T-helper 2 cell treated with Interferon-gamma antibody and Interleukin-4, amounts not matched to agents 5 μg/mL and 100 μg/mL, for 36 hours (primary cell): ENCODE measurements around the gene SENP2.
A peak's percentile ranks its signal among the peaks of the same experiment; 100 is the strongest.
"Not testable (repeated sequence)": the region's sequence is repeated elsewhere in the genome, so short reads cannot be mapped to it uniquely, and the experiment has no call there.

Source experiments
- DNase-seq: peaks from one replicate; pipeline ENCODE4 v3.0.0; 2021; ENCODE audit warnings: low spot score
- H3K27ac Mint-ChIP-seq: one replicate; pipeline ENCODE4 v1.8.0; 2021; ENCODE audit warnings: mild to moderate bottlenecking, mixed read lengths
- H3K27me3 Mint-ChIP-seq: one replicate; pipeline ENCODE4 v1.8.0; 2021; ENCODE audit warnings: low read depth, mixed read lengths
- H3K36me3 Mint-ChIP-seq: one replicate; pipeline ENCODE4 v1.8.0; 2021; ENCODE audit warnings: low read depth, mixed read lengths
- H3K4me1 Mint-ChIP-seq: one replicate; pipeline ENCODE4 v1.8.0; 2021; ENCODE audit warnings: low read depth, mixed read lengths
- H3K4me3 Mint-ChIP-seq: one replicate; pipeline ENCODE4 v1.8.0; 2022; ENCODE audit warnings: mild to moderate bottlenecking, moderate library complexity, mixed read lengths
- H3K9me3 Mint-ChIP-seq: one replicate; pipeline ENCODE4 v1.8.0; 2021; ENCODE audit warnings: mixed read lengths

SENP2 gene

DNA sequence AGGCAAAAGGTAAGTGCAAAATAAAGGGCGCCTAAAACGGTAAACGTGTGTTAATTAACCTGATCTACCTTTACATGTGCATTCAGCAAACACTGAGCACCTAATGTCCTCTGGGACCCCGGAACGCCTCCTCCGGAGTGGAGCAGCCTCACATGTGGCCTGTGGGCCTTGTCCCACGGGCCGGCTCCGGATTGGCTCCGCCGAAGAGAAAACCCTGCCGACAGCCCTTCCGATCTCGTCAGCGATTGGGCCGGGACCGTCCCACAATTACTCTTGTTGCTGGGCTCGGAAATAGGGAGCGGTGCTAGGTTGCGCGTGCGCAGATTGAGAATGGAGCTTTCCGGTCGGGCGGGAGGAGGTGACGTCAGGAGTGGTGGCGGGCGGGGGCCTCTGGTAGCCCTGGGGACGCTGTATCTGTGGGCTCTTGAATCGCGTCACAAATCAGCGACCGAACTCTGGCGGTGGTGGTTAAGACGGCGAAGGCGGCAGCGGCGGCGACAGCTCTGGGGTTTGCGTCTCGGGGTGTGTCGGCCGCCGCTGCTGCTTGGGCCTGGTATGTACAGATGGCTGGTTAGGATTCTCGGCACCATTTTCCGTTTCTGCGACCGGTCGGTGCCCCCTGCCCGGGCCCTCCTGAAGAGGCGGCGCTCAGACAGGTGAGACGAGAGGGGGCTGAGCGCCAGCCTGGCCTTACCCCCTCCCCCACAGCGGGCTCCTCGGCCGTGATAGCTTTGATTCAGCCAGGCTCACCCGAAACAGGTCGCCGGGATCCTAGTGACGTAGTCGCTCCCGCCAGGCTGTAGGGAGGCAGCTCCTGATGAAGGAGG, at the start of gene SENP2:
Gene SENP2, plus strand, starts transcription at position 437 of the 827 bp plus-strand sequence. Its CDS starts 119 bp downstream, at position 556.
- Mint-ChIP-seq H3K4me1 (peaks cover 22% of the 10 kb centered on the region), H3K9me3 (no peaks in the 10 kb centered on the region), H3K27ac (peak within 1 kb of the TSS; percentile 94), H3K36me3 (peaks cover 3% of the 10 kb centered on the region), H3K4me3 (peak within 1 kb of the TSS; percentile 87), H3K27me3 (no peaks in the 10 kb centered on the region)
- peak; percentile 99 for DNase-seq

- Mint-ChIP-seq H3K4me1 (peaks cover 9% of the 10 kb centered on the region), H3K36me3 (peaks cover 3% of the 10 kb centered on the region), H3K27ac (peak overlapping the region; percentile 84), H3K4me3 (peak overlapping the region; percentile 68), H3K9me3 (peaks cover 5% of the 10 kb centered on the region), H3K27me3 (peaks cover 1% of the 10 kb centered on the region)
- DNase-seq, result peak; percentile 54
Observed at GRCh38 chr3:185537369-185537970, 48.6 kb upstream of the SENP2 start.

DNA sequence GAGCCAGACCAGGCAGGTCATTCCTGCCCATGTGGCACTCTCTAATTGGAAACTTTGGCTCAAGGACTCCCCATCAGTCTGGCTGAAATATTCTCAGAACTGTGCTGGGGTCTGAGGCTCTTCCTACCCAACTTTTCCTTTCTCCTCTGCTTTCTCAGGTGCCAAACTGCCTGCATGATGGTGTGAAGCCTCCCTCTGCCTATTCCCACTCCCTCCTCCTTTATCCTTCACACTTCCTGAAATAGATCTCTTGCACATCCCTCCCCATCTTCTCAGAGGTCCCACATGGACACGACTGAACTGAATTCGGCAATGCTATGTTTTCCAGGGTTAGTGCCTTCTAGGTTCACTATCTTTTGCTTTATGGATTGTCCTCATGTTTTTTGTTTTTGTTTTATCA, 46.2 kb upstream of the SENP2 start:
- DNase-seq, result no peak
- H3K4me1 Mint-ChIP-seq, result peaks cover 10% of the 10 kb centered on the region
- H3K36me3 Mint-ChIP-seq, result peaks cover 3% of the 10 kb centered on the region
- H3K4me3 Mint-ChIP-seq, result no peak overlapping the region
- peaks cover 1% of the 10 kb centered on the region for H3K27me3 Mint-ChIP-seq
- no peak overlapping the region for H3K27ac Mint-ChIP-seq
- peaks cover 5% of the 10 kb centered on the region for H3K9me3 Mint-ChIP-seq

GRCh38 chr3:185540695-185541094, 45.4 kb upstream of the SENP2 start:
- H3K9me3 Mint-ChIP-seq, result peaks cover 5% of the 10 kb centered on the region
- peaks cover 1% of the 10 kb centered on the region for H3K27me3 Mint-ChIP-seq

DNA sequence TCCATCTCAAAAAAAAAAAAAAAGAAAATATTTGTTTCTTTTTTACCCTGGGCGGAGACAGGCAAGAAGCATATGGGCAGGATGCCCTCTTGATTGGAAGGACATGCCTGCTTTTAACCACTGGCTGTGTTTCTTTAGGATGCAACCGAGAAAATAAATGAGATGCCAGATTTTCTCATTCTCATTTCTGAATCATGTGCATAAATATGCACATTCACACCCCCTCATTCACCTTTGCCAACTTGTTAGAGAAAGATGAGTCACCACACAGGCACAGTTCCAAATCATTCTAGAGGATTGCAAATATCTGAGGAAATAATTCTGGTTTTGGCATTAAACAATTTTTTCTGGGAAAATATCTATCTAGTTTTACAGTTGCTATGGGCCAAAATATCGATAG, 37.0 kb upstream of the SENP2 start:
- DNase-seq, result no peak
- no peak overlapping the region for H3K4me3 Mint-ChIP-seq
- H3K27me3 Mint-ChIP-seq, result no peaks in the 10 kb centered on the region
- H3K27ac Mint-ChIP-seq, result no peak overlapping the region
- no peaks in the 10 kb centered on the region for H3K36me3 Mint-ChIP-seq
- peaks cover 7% of the 10 kb centered on the region for H3K4me1 Mint-ChIP-seq
- H3K9me3 Mint-ChIP-seq, result no peaks in the 10 kb centered on the region

More at GRCh38 chr3:185540695-185541094, 45.4 kb upstream of the SENP2 start:
- H3K27ac Mint-ChIP-seq, result no peak overlapping the region
- H3K4me3 Mint-ChIP-seq, result no peak overlapping the region
- H3K4me1 Mint-ChIP-seq, result peaks cover 10% of the 10 kb centered on the region
- DNase-seq, result no peak
- peaks cover 3% of the 10 kb centered on the region for H3K36me3 Mint-ChIP-seq

GRCh38 chr3:185549651-185550111, 36.4 kb upstream of the SENP2 start:
- H3K9me3 Mint-ChIP-seq, result no peaks in the 10 kb centered on the region

GRCh38 chr3:185552358-185552877, 33.7 kb upstream of the SENP2 start, which contains the start of gene LIPH:
Gene LIPH, minus strand, starts transcription at chr3:185552588. Its CDS starts 117 bp downstream, at chr3:185552471.
- H3K36me3 Mint-ChIP-seq, result no peaks in the 10 kb centered on the region
- H3K4me3 Mint-ChIP-seq, result no peak within 1 kb of the TSS
- no peak for DNase-seq
- no peaks in the 10 kb centered on the region for H3K27me3 Mint-ChIP-seq
- H3K4me1 Mint-ChIP-seq, result peaks cover 4% of the 10 kb centered on the region
- H3K27ac Mint-ChIP-seq, result no peak within 1 kb of the TSS
- no peaks in the 10 kb centered on the region for H3K9me3 Mint-ChIP-seq

More at GRCh38 chr3:185549651-185550111, 36.4 kb upstream of the SENP2 start:
- H3K4me1 Mint-ChIP-seq, result peaks cover 7% of the 10 kb centered on the region
- DNase-seq, result no peak
- no peak overlapping the region for H3K27ac Mint-ChIP-seq
- H3K36me3 Mint-ChIP-seq, result no peaks in the 10 kb centered on the region
- no peak overlapping the region for H3K4me3 Mint-ChIP-seq
- no peaks in the 10 kb centered on the region for H3K27me3 Mint-ChIP-seq

GRCh38 chr3:185555101-185555501, 31.0 kb upstream of the SENP2 start:
- Mint-ChIP-seq H3K4me3 (no peak overlapping the region), H3K4me1 (peaks cover 8% of the 10 kb centered on the region), H3K9me3 (no peaks in the 10 kb centered on the region), H3K27ac (no peak overlapping the region), H3K36me3 (no peaks in the 10 kb centered on the region), H3K27me3 (no peaks in the 10 kb centered on the region)
- DNase-seq, result no peak

GRCh38 chr3:185555860-185556347, 30.2 kb upstream of the SENP2 start:
- Mint-ChIP-seq H3K9me3 (no peaks in the 10 kb centered on the region), H3K27me3 (no peaks in the 10 kb centered on the region), H3K4me3 (no peak overlapping the region), H3K27ac (no peak overlapping the region), H3K36me3 (no peaks in the 10 kb centered on the region), H3K4me1 (peaks cover 8% of the 10 kb centered on the region)
- no peak for DNase-seq

- not testable (repeated sequence) for DNase-seq, H3K36me3 Mint-ChIP-seq, H3K27ac Mint-ChIP-seq, H3K27me3 Mint-ChIP-seq, H3K9me3 Mint-ChIP-seq, H3K4me3 Mint-ChIP-seq
- H3K4me1 Mint-ChIP-seq, result peaks cover 11% of the 10 kb centered on the region
Observed at GRCh38 chr3:185556640-185557039, 29.5 kb upstream of the SENP2 start.

DNA sequence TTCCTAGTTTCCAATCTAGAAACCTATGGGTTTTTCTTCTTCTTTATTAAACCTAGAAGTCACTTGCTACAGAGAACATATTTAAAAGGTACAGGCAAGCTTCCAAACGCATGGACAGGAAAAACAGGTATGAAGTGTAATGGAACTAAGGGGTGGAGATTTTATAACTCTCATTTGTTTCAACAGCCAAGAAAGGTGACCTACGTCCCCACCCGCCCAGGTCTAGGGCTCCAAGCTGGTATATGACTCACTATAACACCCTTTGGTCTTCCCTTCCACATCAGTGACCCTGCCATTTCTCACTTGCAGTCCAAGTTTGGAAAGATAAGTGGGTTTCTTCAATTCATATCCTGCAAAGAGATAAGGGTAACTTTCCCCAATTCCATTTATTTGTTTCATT, 27.7 kb upstream of the SENP2 start:
- H3K9me3 Mint-ChIP-seq, result no peaks in the 10 kb centered on the region
- H3K4me3 Mint-ChIP-seq, result no peak overlapping the region
- H3K36me3 Mint-ChIP-seq, result no peaks in the 10 kb centered on the region
- no peak for DNase-seq
- H3K27ac Mint-ChIP-seq, result no peak overlapping the region
- no peaks in the 10 kb centered on the region for H3K27me3 Mint-ChIP-seq
- H3K4me1 Mint-ChIP-seq, result peaks cover 9% of the 10 kb centered on the region

DNA sequence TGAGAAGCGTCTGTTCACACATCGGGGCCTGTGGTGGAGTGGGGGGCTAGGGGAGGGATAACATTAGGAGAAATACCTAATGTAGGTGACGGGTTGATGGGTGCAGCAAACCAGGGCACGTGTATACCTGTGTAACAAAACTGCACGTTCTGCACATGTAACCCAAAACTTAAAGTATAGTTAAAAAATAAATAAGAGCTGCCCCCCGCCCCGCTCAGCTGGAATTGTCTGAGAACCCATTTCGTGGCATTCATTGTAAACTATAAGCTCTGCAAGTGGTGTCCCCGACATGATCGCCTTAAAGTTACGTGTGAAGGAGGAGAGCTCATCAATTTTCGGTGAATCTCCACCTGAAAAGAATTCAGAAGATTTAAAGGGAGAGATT, 26.4 kb upstream of the SENP2 start:
- H3K36me3 Mint-ChIP-seq, result no peaks in the 10 kb centered on the region
- peaks cover 9% of the 10 kb centered on the region for H3K4me1 Mint-ChIP-seq
- H3K27ac Mint-ChIP-seq, result no peak overlapping the region
- H3K4me3 Mint-ChIP-seq, result no peak overlapping the region
- no peaks in the 10 kb centered on the region for H3K27me3 Mint-ChIP-seq
- no peaks in the 10 kb centered on the region for H3K9me3 Mint-ChIP-seq
- DNase-seq, result no peak

DNA sequence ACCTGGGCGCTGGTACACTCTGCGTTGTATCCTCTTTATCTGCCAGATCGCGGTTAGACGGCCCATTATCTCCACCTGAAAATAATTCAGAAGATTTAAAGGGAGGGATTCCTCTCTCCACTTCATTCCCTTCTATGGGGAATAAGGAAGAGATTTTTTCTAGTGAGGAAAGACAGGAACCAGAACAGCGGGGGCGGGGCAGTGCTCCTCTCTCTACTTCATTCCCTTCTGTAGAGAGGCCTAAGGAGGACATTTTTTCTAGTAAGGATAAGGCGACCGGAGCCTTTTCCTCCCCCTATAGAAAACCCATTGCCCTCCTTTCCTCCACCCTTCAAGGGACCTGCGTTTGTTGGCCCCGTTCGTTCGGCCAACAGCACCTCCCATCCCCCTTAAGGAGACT, 25.4 kb upstream of the SENP2 start:
- Mint-ChIP-seq H3K27me3 (no peaks in the 10 kb centered on the region), H3K27ac (no peak overlapping the region), H3K9me3 (no peaks in the 10 kb centered on the region), H3K36me3 (no peaks in the 10 kb centered on the region), H3K4me1 (peaks cover 9% of the 10 kb centered on the region), H3K4me3 (no peak overlapping the region)
- DNase-seq, result no peak

- H3K4me1 Mint-ChIP-seq, result peaks cover 9% of the 10 kb centered on the region
- no peaks in the 10 kb centered on the region for H3K27me3 Mint-ChIP-seq
- no peak overlapping the region for H3K27ac Mint-ChIP-seq
- H3K4me3 Mint-ChIP-seq, result no peak overlapping the region
- no peaks in the 10 kb centered on the region for H3K36me3 Mint-ChIP-seq
- DNase-seq, result no peak
- no peaks in the 10 kb centered on the region for H3K9me3 Mint-ChIP-seq
Observed at GRCh38 chr3:185561374-185561943, 24.6 kb upstream of the SENP2 start.
